ENCODE results near the gene ERICH2.

GRCh38 chr2:170772295-170772694, 2.1 kb downstream of the ERICH2 start:
- no peak for TF ChIP-seq CTCF (IDR thresholded peaks at IDR 0.05)
- no peak for TF ChIP-seq SMC3 (IDR thresholded peaks at IDR 0.05; ENCODE audit: low read depth, low read length)

Data from SK-N-SH (cell line).